GM12874 (cell line): ENCODE measurements around the gene CHORDC1.

Experiments
- TF ChIP-seq, protein P1 (sequence below): IDR thresholded peaks from 2 replicates; pipeline ENCODE4 v1.5.1; 2011; ENCODE audit warnings: low read depth, mild to moderate bottlenecking, control low read depth, low read length, moderate library complexity; ENCODE audit not compliant: insufficient read depth

The CHORDC1 gene

GRCh38 chr11:90229791-90230190 lies 6.9 kb upstream of the CHORDC1 start:
- TF ChIP-seq, protein P1, sequence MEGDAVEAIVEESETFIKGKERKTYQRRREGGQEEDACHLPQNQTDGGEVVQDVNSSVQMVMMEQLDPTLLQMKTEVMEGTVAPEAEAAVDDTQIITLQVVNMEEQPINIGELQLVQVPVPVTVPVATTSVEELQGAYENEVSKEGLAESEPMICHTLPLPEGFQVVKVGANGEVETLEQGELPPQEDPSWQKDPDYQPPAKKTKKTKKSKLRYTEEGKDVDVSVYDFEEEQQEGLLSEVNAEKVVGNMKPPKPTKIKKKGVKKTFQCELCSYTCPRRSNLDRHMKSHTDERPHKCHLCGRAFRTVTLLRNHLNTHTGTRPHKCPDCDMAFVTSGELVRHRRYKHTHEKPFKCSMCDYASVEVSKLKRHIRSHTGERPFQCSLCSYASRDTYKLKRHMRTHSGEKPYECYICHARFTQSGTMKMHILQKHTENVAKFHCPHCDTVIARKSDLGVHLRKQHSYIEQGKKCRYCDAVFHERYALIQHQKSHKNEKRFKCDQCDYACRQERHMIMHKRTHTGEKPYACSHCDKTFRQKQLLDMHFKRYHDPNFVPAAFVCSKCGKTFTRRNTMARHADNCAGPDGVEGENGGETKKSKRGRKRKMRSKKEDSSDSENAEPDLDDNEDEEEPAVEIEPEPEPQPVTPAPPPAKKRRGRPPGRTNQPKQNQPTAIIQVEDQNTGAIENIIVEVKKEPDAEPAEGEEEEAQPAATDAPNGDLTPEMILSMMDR, result no peak

DNA sequence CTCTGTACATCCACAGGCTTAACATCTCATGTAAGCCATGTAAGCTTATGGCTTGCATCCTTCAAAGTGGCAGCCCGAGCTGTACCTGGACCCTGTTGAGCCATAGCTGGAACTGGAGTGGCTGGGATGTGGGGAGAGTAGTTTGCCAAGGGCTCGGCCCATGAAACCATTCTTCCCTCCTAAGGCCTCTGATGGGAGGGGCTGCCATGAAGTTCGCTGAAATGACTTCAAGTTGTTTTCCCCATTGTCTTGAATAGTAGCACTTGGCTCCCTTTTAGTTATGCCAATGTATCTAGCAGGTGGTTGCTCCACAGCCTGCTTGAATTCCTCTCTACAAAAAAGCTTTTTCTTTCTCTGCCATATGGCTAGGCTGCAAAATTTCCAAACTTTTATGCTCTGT lies 5.2 kb upstream of the CHORDC1 start:
- TF ChIP-seq, protein P1, result no peak

- TF ChIP-seq, protein P1, result no peak
Measured at GRCh38 chr11:90223248-90223585, 368 bp upstream of the CHORDC1 start.

- TF ChIP-seq, protein P1, result no peak
Measured at GRCh38 chr11:90221803-90222458, 918 bp downstream of the CHORDC1 start.

DNA sequence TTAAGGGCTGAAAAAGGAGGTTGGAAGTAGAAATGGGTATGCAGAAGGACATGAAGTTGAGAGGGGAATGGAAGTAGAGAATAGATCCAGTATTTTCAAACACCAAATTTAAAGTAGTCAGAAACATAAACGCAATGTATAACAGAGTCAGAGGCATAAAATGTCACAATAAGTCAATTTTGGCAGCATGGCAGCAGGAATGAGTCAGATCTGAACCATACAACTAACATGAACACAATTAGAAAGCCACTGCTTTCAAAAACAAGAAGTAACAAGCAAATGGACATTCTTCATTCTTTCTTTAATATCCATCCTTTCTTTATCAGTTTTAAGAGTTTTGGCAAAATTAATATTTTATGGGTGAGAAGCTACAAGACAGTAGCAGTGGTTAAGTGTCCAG lies 2.5 kb downstream of the CHORDC1 start:
- TF ChIP-seq, protein P1, result no peak

DNA sequence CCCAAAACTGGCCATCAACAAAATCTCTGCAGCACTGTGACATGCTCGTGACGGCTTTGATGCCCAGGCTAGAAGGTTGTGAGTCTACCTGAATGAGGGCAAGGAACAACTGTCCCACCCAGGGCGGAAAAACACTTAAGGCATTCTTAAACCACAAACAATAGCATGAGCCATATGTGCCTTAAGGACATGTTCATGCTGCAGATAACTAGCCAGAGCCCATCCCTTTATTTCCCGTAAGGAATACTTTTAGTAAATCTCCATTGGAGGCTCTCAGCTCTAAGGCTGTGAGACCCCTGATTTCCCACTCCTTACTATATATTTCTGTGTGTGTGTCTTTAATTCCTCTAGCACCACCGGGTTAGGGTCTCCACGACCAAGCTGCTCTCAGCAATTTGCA lies 3.4 kb downstream of the CHORDC1 start:
- TF ChIP-seq, protein P1, result no peak

- TF ChIP-seq, protein P1, result no peak
Measured at GRCh38 chr11:90218606-90219005, 4.2 kb downstream of the CHORDC1 start.
